ENCODE data around the gene USP4. TPM values are rescaled to one million over a fixed set of nuclear protein-coding genes. Genes with fewer than 3 reads are reported as not detected.

The USP4 gene
- total and polyA plus RNA-seq, 2 of the 8 experiments (the other 6 are each of a cell fraction or from before 2014, with no cell fraction given), result 16.0 to 27.8 TPM

GRCh38 chr3:49295489-49296058 lies 44.3 kb downstream of the USP4 start:
- Histone ChIP-seq H2BK20ac (ENCODE audit: low read length) (no peak overlapping the region), H3K4me1 (replicated peaks in 1 of 4; ENCODE audit: control insufficient read depth in 3 of 4, insufficient read depth in 4 of 4, low read length in 3 of 4) (no peaks in the 10 kb centered on the region), H4K5ac (ENCODE audit: insufficient read length, low read depth, low read length) (no peak overlapping the region), H3K36me3 (ENCODE audit: control insufficient read depth in 2 of 4, insufficient read depth in 4 of 4, low read length in 3 of 4) (peaks cover 7 to 32% (median 22%) of the 10 kb centered on the region in 4 experiments), H4K8ac (ENCODE audit: extremely low read depth, insufficient read depth, low read length) (no peak overlapping the region), H3K79me1 (ENCODE audit: low read depth, low read length) (no peaks in the 10 kb centered on the region; the same call in 1 of the 2 replicates), H2BK12ac (ENCODE audit: low read depth, low read length) (no peak overlapping the region), H2AFZ (ENCODE audit: low read length) (no peak overlapping the region), H4K91ac (replicated peaks; ENCODE audit: insufficient read length, low read length) (no peak overlapping the region), H3K18ac (ENCODE audit: extremely low read depth, low read length) (no peak overlapping the region), H3K9ac (replicated peaks in 1 of 4; ENCODE audit: extremely low read depth in 1 of 4, low read depth in 3 of 4, low read length in 3 of 4) (no peak overlapping the region), H4K20me1 (replicated peaks in 1 of 2; ENCODE audit: control insufficient read depth in 1 of 2, insufficient read depth in 2 of 2, low read length in 2 of 2) (peaks cover 0 to 5% of the 10 kb centered on the region in 2 experiments), H3K23ac (ENCODE audit: insufficient read length) (no peak overlapping the region), H2BK120ac (replicated peaks; ENCODE audit: low read depth, low read length) (no peak overlapping the region), H3K23me2 (ENCODE audit: low read depth, low read length) (no peaks in the 10 kb centered on the region), H3K4ac (replicated peaks; ENCODE audit: insufficient read length, low read depth, low read length) (no peak overlapping the region), H3K4me2 (ENCODE audit: insufficient read depth in 1 of 2, low read depth in 2 of 2, low read length in 2 of 2) (no peak overlapping the region), H3K4me3 (ENCODE audit: extremely low read depth in 1 of 4, insufficient read depth in 2 of 4, low read depth in 3 of 4, low read length in 4 of 4) (no peak overlapping the region), H3K14ac (ENCODE audit: insufficient read length) (no peak overlapping the region), H2BK15ac (ENCODE audit: low read length) (no peak overlapping the region), H2AK5ac (ENCODE audit: low read depth, low read length) (no peak overlapping the region), H3K9me3 (ENCODE audit: insufficient read depth in 2 of 2, low read depth in 1 of 2, low read length in 1 of 2) (no peaks in the 10 kb centered on the region), H3K79me2 (ENCODE audit: control insufficient read depth in 1 of 2, insufficient read depth in 2 of 2, low read length in 2 of 2) (no peaks in the 10 kb centered on the region), H3K56ac (replicated peaks; ENCODE audit: insufficient read length, low read depth, low read length) (no peak overlapping the region), H2BK5ac (ENCODE audit: low read depth, low read length) (no peak overlapping the region), H3K27ac (ENCODE audit: low read depth, low read length) (no peak overlapping the region), H3K27me3 (replicated peaks in 1 of 4; ENCODE audit: control insufficient read depth in 3 of 4, extremely low read depth in 1 of 4, insufficient read depth in 3 of 4, low read length in 3 of 4) (no peaks in the 10 kb centered on the region)
- TF ChIP-seq, protein P1, sequence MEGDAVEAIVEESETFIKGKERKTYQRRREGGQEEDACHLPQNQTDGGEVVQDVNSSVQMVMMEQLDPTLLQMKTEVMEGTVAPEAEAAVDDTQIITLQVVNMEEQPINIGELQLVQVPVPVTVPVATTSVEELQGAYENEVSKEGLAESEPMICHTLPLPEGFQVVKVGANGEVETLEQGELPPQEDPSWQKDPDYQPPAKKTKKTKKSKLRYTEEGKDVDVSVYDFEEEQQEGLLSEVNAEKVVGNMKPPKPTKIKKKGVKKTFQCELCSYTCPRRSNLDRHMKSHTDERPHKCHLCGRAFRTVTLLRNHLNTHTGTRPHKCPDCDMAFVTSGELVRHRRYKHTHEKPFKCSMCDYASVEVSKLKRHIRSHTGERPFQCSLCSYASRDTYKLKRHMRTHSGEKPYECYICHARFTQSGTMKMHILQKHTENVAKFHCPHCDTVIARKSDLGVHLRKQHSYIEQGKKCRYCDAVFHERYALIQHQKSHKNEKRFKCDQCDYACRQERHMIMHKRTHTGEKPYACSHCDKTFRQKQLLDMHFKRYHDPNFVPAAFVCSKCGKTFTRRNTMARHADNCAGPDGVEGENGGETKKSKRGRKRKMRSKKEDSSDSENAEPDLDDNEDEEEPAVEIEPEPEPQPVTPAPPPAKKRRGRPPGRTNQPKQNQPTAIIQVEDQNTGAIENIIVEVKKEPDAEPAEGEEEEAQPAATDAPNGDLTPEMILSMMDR (IDR thresholded peaks at IDR 0.05; ENCODE audit: control extremely low read depth in 1 of 3, insufficient read depth in 1 of 3, low read depth in 1 of 3, low read length in 3 of 3), result peak in 2 of 3 experiments; percentile 33 to 52; a peak in 2 of 4 replicates
- TF ChIP-seq JUN (IDR thresholded peaks at IDR 0.05; ENCODE audit: low read depth, low read length) (no peak), SIRT6 (IDR thresholded peaks at IDR 0.05; ENCODE audit: low read length) (no peak), RAD21 (IDR thresholded peaks at IDR 0.05 in 1 of 2, conservative IDR thresholded peaks at IDR 0.05 in 1 of 2; ENCODE audit: low read depth in 2 of 2, low read length in 2 of 2) (peak; percentile 47 to 65)
- ChIA-PET POLR2A (ENCODE audit: partially characterized antibody) (interaction anchor here (1.2 kb wide), 1 partner anchor 31 kb away, joined by 3 read pairs; no protein-coding TSS in a partner anchor), CTCF (ENCODE audit: partially characterized antibody) (interaction anchor here (0.9 to 2.0 kb wide), 9 partner anchors 10 to 153 kb away, joined by 3 to 8 read pairs (median 4); partner anchors contain the start of gene USP4)
- FAIRE-seq, result no peak
- no peak for DNase-seq (ENCODE audit: low read depth in 1 of 2, low spot score in 2 of 2)
- 92% methylated on average over 11 of the region's 11 CpGs; no CpG with 5 or more reads in 1 of the 2 experiments for WGBS, 2 experiments (ENCODE audit: extremely low coverage in 1 of 2, insufficient coverage in 1 of 2, insufficient read length in 1 of 2, insufficient replicate concordance in 2 of 2, low coverage in 1 of 2, low lambda C conversion rate in 2 of 2, missing lambda C conversion rate in 1 of 2)
